GM23338 (cell line): ENCODE data around the gene RAB33B. TPM values are rescaled to one million over a fixed set of nuclear protein-coding genes. Genes with fewer than 3 reads are reported as not detected.

Experiments
- ATAC-seq: fragments of 200-7000 bp; cut with Tn5 transposase; 3 replicates; pipeline ENCODE4 v1.9.1; 2020
- DNase-seq: peaks from one replicate; pipeline ENCODE4 v3.0.0-alpha.2; 2015; ENCODE audit warnings: low spot score
- H2AFZ ChIP-seq: fragments of 200-600 bp; sonication (generic); 2 replicates; pipeline ENCODE4 v1.8.0; 2016; ENCODE audit warnings: antibody characterized with exemption, mild to moderate bottlenecking, moderate library complexity
- H3F3A ChIP-seq: fragments of 200-600 bp; sonication (generic); replicated peaks from 2 replicates; pipeline ENCODE4 v1.8.0; 2017; ENCODE audit warnings: antibody characterized with exemption, mixed run types, low read depth
- H3K27ac ChIP-seq: fragments of 200-600 bp; sonication (generic); 2 replicates; pipeline ENCODE4 v1.6.1; 2016; ENCODE audit warnings: low read depth
- H3K27me3 ChIP-seq: fragments of 200-600 bp; sonication (generic); 2 replicates; pipeline ENCODE4 v1.8.0; 2016; ENCODE audit warnings: mild to moderate bottlenecking, mixed run types, moderate library complexity; ENCODE audit not compliant: insufficient read depth
- H3K36me3 ChIP-seq: fragments of 200-600 bp; sonication (generic); 2 replicates; pipeline ENCODE4 v1.8.0; 2016; ENCODE audit warnings: mild to moderate bottlenecking; ENCODE audit not compliant: insufficient read depth
- H3K4me1 ChIP-seq: fragments of 200-600 bp; sonication (generic); 2 replicates; pipeline ENCODE4 v1.8.0; 2016; ENCODE audit warnings: mild to moderate bottlenecking, moderate library complexity; ENCODE audit not compliant: insufficient read depth
- H3K4me2 ChIP-seq: fragments of 200-600 bp; sonication (generic); 2 replicates; pipeline ENCODE4 v1.7.1; 2017; ENCODE audit warnings: mixed run types
- H3K4me3 ChIP-seq: fragments of 200-600 bp; sonication (generic); 2 replicates; pipeline ENCODE4 v1.6.1; 2016; ENCODE audit warnings: mixed run types
- H3K79me2 ChIP-seq: fragments of 200-600 bp; sonication (generic); replicated peaks from 2 replicates; pipeline ENCODE4 v1.8.0; 2017; ENCODE audit warnings: mild to moderate bottlenecking; ENCODE audit not compliant: insufficient read depth
- H3K9me2 ChIP-seq: fragments of 200-600 bp; sonication (generic); 2 replicates; pipeline ENCODE4 v1.8.0; 2017; ENCODE audit not compliant: insufficient read depth
- H4K20me1 ChIP-seq: fragments of 200-600 bp; sonication (generic); replicated peaks from 2 replicates; pipeline ENCODE4 v1.8.0; 2017; ENCODE audit warnings: mild to moderate bottlenecking; ENCODE audit not compliant: insufficient read depth
- H3K27ac Mint-ChIP-seq: 2 replicates; pipeline ENCODE4 v1.8.0; 2020; ENCODE audit warnings: inconsistent platforms, mild to moderate bottlenecking, moderate library complexity, mixed read lengths
- H3K27me3 Mint-ChIP-seq: 3 replicates; pipeline ENCODE4 v1.8.0; 2022; ENCODE audit warnings: low read depth, mild to moderate bottlenecking, moderate library complexity, mixed read lengths, inconsistent platforms; ENCODE audit not compliant: insufficient read depth, poor library complexity
- H3K36me3 Mint-ChIP-seq: 3 replicates; pipeline ENCODE4 v1.8.0; 2021; ENCODE audit warnings: low read depth, mild to moderate bottlenecking, inconsistent platforms, moderate library complexity, mixed read lengths
- H3K4me1 Mint-ChIP-seq: 3 replicates; pipeline ENCODE4 v1.8.0; 2020; ENCODE audit warnings: mild to moderate bottlenecking, inconsistent platforms, mixed read lengths
- H3K4me3 Mint-ChIP-seq: 3 replicates; pipeline ENCODE4 v1.8.0; 2021; ENCODE audit warnings: moderate library complexity, mild to moderate bottlenecking, inconsistent platforms, mixed read lengths
- H3K9me3 Mint-ChIP-seq: 3 replicates; pipeline ENCODE4 v1.8.0; 2020; ENCODE audit warnings: moderate library complexity, mild to moderate bottlenecking, inconsistent platforms, mixed read lengths
- CREB1 ChIP-seq: fragments of 250-450 bp; sonication (Bioruptor Pico); IDR thresholded peaks from 2 replicates; pipeline ENCODE4 v1.5.0; 2020; ENCODE audit warnings: low read depth, mild to moderate bottlenecking, moderate library complexity
- EZH2phosphoT487 ChIP-seq: fragments of 200-600 bp; sonication (generic); IDR thresholded peaks from one replicate; pipeline ENCODE4 v1.8.1; 2018; ENCODE audit warnings: antibody characterized with exemption; ENCODE audit not compliant: unreplicated experiment
- STAT1 ChIP-seq: IDR thresholded peaks from one replicate; pipeline ENCODE4 v1.6.1; 2016; ENCODE audit warnings: antibody characterized with exemption; ENCODE audit not compliant: unreplicated experiment
- ZNF114 ChIP-seq: fragments of 250-450 bp; sonication (Bioruptor Pico); IDR thresholded peaks from 2 replicates; pipeline ENCODE4 v1.5.0; 2020; ENCODE audit warnings: mild to moderate bottlenecking, moderate library complexity
- polyA plus RNA-seq: library from polyadenylated mRNA; unstranded; fragments of >200 nt; fragmentation: Nextera tagmentation; extraction: Ambion mirVana; gene quantifications from 2 replicates; pipeline ENCODE4 v1.2.1, GENCODE V29; 2016
- small RNA-seq: library from RNA; depleted of rRNA; stranded (forward); fragments of <200 nt; gene quantifications from one replicate; pipeline ENCODE3, GENCODE V24; 2014; ENCODE audit warnings: low replicate concordance
- total RNA-seq: library from RNA; depleted of rRNA; stranded (reverse); fragments of >200 nt; shearing (Covaris generic); gene quantifications from 2 replicates; pipeline ENCODE4 v1.2.3, GENCODE V29; 2014; rRNA removed
- TF ChIP-seq, protein P1 (sequence below), 2 experiments: fragments of 200-600 bp in 1 of 2; sonication (generic) in 1 of 2; conservative IDR thresholded peaks; 2 replicates each; pipeline versions ENCODE4 v1.5.1 to v1.6.1; 2016 to 2017; ENCODE audit warnings: antibody characterized with exemption in 2 of 2, low read depth in 2 of 2, mild to moderate bottlenecking in 2 of 2, moderate library complexity in 1 of 2
- TF ChIP-seq, protein P2 (sequence below): fragments of 250-450 bp; sonication (Bioruptor Pico); IDR thresholded peaks from 2 replicates; pipeline ENCODE4 v1.5.0; 2020; ENCODE audit warnings: mild to moderate bottlenecking, moderate library complexity

RAB33B gene
- total and polyA plus RNA-seq, 2 experiments from 2014 or later = 9.9 to 17.5 TPM

DNA sequence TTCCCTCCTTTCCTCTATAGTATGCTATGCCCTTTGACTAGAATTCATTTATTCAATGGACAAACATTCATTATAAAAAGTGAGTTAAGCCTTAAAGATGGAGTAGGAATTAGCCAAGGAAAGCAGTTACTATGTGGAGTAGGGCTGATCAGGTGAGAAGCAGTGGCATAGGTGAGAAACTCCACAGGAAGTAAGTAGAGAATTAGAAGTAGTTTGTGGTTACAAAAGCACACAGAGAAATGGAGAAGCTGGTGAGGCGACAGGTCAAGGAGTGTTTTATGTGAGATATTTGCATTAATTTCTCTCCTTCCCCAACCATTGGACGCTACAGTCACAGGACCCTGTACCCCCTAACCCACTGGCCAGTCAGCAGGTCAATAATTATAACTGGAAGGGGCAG lies 71.5 kb downstream of the RAB33B start:
- no peak overlapping the region for H3K27ac Mint-ChIP-seq
- no peaks in the 10 kb centered on the region for H3K27me3 Mint-ChIP-seq
- TF ChIP-seq, protein P1, sequence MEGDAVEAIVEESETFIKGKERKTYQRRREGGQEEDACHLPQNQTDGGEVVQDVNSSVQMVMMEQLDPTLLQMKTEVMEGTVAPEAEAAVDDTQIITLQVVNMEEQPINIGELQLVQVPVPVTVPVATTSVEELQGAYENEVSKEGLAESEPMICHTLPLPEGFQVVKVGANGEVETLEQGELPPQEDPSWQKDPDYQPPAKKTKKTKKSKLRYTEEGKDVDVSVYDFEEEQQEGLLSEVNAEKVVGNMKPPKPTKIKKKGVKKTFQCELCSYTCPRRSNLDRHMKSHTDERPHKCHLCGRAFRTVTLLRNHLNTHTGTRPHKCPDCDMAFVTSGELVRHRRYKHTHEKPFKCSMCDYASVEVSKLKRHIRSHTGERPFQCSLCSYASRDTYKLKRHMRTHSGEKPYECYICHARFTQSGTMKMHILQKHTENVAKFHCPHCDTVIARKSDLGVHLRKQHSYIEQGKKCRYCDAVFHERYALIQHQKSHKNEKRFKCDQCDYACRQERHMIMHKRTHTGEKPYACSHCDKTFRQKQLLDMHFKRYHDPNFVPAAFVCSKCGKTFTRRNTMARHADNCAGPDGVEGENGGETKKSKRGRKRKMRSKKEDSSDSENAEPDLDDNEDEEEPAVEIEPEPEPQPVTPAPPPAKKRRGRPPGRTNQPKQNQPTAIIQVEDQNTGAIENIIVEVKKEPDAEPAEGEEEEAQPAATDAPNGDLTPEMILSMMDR (conservative IDR thresholded peaks at IDR 0.05; ENCODE audit: low read depth in 2 of 2) = no peak
- TF ChIP-seq ZNF114 (CRISPR knock-in tag) = no peak
- TF ChIP-seq STAT1 = no peak
- TF ChIP-seq CREB1 (CRISPR knock-in tag) = no peak
- TF ChIP-seq, protein P2, sequence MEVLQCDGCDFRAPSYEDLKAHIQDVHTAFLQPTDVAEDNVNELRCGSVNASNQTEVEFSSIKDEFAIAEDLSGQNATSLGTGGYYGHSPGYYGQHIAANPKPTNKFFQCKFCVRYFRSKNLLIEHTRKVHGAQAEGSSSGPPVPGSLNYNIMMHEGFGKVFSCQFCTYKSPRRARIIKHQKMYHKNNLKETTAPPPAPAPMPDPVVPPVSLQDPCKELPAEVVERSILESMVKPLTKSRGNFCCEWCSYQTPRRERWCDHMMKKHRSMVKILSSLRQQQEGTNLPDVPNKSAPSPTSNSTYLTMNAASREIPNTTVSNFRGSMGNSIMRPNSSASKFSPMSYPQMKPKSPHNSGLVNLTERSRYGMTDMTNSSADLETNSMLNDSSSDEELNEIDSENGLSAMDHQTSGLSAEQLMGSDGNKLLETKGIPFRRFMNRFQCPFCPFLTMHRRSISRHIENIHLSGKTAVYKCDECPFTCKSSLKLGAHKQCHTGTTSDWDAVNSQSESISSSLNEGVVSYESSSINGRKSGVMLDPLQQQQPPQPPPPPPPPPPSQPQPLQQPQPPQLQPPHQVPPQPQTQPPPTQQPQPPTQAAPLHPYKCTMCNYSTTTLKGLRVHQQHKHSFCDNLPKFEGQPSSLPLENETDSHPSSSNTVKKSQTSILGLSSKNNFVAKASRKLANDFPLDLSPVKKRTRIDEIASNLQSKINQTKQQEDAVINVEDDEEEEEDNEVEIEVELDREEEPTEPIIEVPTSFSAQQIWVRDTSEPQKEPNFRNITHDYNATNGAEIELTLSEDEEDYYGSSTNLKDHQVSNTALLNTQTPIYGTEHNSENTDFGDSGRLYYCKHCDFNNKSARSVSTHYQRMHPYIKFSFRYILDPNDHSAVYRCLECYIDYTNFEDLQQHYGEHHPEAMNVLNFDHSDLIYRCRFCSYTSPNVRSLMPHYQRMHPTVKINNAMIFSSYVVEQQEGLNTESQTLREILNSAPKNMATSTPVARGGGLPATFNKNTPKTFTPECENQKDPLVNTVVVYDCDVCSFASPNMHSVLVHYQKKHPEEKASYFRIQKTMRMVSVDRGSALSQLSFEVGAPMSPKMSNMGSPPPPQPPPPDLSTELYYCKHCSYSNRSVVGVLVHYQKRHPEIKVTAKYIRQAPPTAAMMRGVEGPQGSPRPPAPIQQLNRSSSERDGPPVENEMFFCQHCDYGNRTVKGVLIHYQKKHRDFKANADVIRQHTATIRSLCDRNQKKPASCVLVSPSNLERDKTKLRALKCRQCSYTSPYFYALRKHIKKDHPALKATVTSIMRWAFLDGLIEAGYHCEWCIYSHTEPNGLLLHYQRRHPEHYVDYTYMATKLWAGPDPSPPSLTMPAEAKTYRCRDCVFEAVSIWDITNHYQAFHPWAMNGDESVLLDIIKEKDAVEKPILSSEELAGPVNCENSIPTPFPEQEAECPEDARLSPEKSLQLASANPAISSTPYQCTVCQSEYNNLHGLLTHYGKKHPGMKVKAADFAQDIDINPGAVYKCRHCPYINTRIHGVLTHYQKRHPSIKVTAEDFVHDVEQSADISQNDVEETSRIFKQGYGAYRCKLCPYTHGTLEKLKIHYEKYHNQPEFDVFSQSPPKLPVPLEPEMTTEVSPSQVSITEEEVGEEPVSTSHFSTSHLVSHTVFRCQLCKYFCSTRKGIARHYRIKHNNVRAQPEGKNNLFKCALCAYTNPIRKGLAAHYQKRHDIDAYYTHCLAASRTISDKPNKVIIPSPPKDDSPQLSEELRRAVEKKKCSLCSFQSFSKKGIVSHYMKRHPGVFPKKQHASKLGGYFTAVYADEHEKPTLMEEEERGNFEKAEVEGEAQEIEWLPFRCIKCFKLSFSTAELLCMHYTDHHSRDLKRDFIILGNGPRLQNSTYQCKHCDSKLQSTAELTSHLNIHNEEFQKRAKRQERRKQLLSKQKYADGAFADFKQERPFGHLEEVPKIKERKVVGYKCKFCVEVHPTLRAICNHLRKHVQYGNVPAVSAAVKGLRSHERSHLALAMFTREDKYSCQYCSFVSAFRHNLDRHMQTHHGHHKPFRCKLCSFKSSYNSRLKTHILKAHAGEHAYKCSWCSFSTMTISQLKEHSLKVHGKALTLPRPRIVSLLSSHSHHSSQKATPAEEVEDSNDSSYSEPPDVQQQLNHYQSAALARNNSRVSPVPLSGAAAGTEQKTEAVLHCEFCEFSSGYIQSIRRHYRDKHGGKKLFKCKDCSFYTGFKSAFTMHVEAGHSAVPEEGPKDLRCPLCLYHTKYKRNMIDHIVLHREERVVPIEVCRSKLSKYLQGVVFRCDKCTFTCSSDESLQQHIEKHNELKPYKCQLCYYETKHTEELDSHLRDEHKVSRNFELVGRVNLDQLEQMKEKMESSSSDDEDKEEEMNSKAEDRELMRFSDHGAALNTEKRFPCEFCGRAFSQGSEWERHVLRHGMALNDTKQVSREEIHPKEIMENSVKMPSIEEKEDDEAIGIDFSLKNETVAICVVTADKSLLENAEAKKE = no peak
- no peak for TF ChIP-seq EZH2phosphoT487
- no peaks in the 10 kb centered on the region for H3K36me3 Mint-ChIP-seq
- Histone ChIP-seq H3K4me3 (no peak overlapping the region), H3K27ac (no peak overlapping the region), H3K4me1 (no peaks in the 10 kb centered on the region), H3K9me2 (no peaks in the 10 kb centered on the region), H3K27me3 (no peaks in the 10 kb centered on the region), H3K4me2 (no peak overlapping the region), H3K36me3 (no peaks in the 10 kb centered on the region), H3K79me2 (no peaks in the 10 kb centered on the region), H3F3A (no peaks in the 10 kb centered on the region), H4K20me1 (no peaks in the 10 kb centered on the region; the same call in 1 of the 2 replicates), H2AFZ (no peak overlapping the region)
- no peak for ATAC-seq
- H3K9me3 Mint-ChIP-seq = no peaks in the 10 kb centered on the region
- H3K4me3 Mint-ChIP-seq = no peak overlapping the region
- no peak for DNase-seq
- no peaks in the 10 kb centered on the region for H3K4me1 Mint-ChIP-seq

Small RNA genes lying within 50 kb of the gene (small RNA-seq; reads per million reads assigned to genes)
- not detected for gene RF01225

Other genes with a start within 250 kb of the RAB33B start
- 2.4 and 2.8 TPM in 2 replicates for gene MGARP, start 173.9 kb upstream of the RAB33B start, total RNA-seq
- 4.1 and 4.7 TPM in 2 replicates for gene MGARP, start 173.9 kb upstream of the RAB33B start, polyA plus RNA-seq
- 95.0 and 101 TPM in 2 replicates for gene NAA15, start 152.6 kb upstream of the RAB33B start, total RNA-seq
- gene NAA15, start 152.6 kb upstream of the RAB33B start, polyA plus RNA-seq = 48.2 and 80.1 TPM in 2 replicates
- gene NDUFC1, start 151.6 kb upstream of the RAB33B start, total RNA-seq = 31.8 and 44.4 TPM in 2 replicates
- 367 and 418 TPM in 2 replicates for gene NDUFC1, start 151.6 kb upstream of the RAB33B start, polyA plus RNA-seq
- gene SETD7, start 102.1 kb downstream of the RAB33B start, total RNA-seq = 4.2 and 4.5 TPM in 2 replicates
- gene SETD7, start 102.1 kb downstream of the RAB33B start, polyA plus RNA-seq = 0.99 and 1.1 TPM in 2 replicates
- 4.6 and 8.3 TPM in 2 replicates for gene MGST2, start 211.7 kb downstream of the RAB33B start, total RNA-seq
- 19.1 and 19.5 TPM in 2 replicates for gene MGST2, start 211.7 kb downstream of the RAB33B start, polyA plus RNA-seq